HepG2 (cell line): Measurements from ENCODE around the gene ZNF667. TPM values are rescaled to one million over a fixed set of nuclear protein-coding genes. Genes with fewer than 3 reads are reported as not detected.
A peak's percentile ranks its signal among the peaks of the same experiment; 100 is the strongest.

Experiments used
- ATAC-seq: fragments of 200-7000 bp; cut with Tn5 transposase; 3 replicates; pipeline ENCODE4 v1.9.1; 2020; ENCODE audit warnings: mild to moderate bottlenecking, moderate library complexity
- BruUV-seq: library from RNA; stranded (reverse); fragments of 400-500 nt; replicated peaks from 2 replicates; lab custom pipeline; 2021; lab: Mats Ljungman, UMichigan
- CTCF ChIA-PET: fragments of 300-600 bp; formaldehyde crosslinking; extraction: SDS; loops from one replicate; lab custom pipeline; 2021; ENCODE audit warnings: low total read pairs, inconsistent platforms, low intra/inter-chr PET ratio; lab: Yijun Ruan, JAX
- POLR2A ChIA-PET: fragments of 350-600 bp; sonication (Branson Sonifier 250); formaldehyde crosslinking; loops from one replicate; lab custom pipeline; 2020; ENCODE audit warnings: antibody characterized with exemption, inconsistent platforms; lab: Yijun Ruan, JAX
- DNase-seq: peaks from one replicate; pipeline ENCODE4 v3.0.0-alpha.2; 2015; ENCODE audit warnings: low spot score
- FAIRE-seq: peaks from 3 replicates; lab custom pipeline; 2011; peaks lifted over from hg19 to GRCh38; lab: Jason Lieb, UNC
- H2AFZ ChIP-seq: one replicate; pipeline ENCODE4 v1.6.1; 2011; ENCODE audit warnings: low read length, inconsistent platforms
- H3K27ac ChIP-seq: fragments of 300-600 bp; 3 replicates; pipeline ENCODE4 v1.8.0; 2011; ENCODE audit warnings: mixed run types, mild to moderate bottlenecking, mixed read lengths, low read length, inconsistent platforms; ENCODE audit not compliant: insufficient read depth; ENCODE audit errors: extremely low read length
- H3K27me3 ChIP-seq, 2 experiments: fragments of 200-600 bp in 1 of 2; 2 replicates in 1 of 2; 3 replicates in 1 of 2; pipeline versions ENCODE4 v1.6.0 to v1.8.0; 2011; ENCODE audit warnings: low read length in 2 of 2, mild to moderate bottlenecking in 2 of 2, moderate library complexity in 2 of 2, inconsistent platforms in 1 of 2; ENCODE audit not compliant: insufficient read depth in 2 of 2, control insufficient read depth in 1 of 2
- H3K36me3 ChIP-seq, 2 experiments: fragments of 200-600 bp in 1 of 2; replicated peaks in 1 of 2; 2 replicates in 1 of 2; 3 replicates in 1 of 2; pipeline versions ENCODE4 v1.5.1 to v1.8.0; 2011; ENCODE audit warnings: low read length in 2 of 2, inconsistent platforms in 1 of 2; ENCODE audit not compliant: insufficient read depth in 2 of 2, control insufficient read depth in 1 of 2
- H3K4me1 ChIP-seq: 2 replicates; pipeline ENCODE4 v1.5.1; 2012; ENCODE audit warnings: low read length, inconsistent platforms; ENCODE audit not compliant: insufficient read depth
- H3K4me2 ChIP-seq: 2 replicates; pipeline ENCODE4 v1.6.0; 2011; ENCODE audit warnings: low read depth, low read length, inconsistent platforms
- H3K4me3 ChIP-seq, 3 experiments: fragments of 200-600 bp in 1 of 3; sonication (generic), shearing (Covaris generic) in 1 of 3; replicated peaks in 1 of 3; 2 replicates each; pipeline ENCODE4 v1.5.1; 2011 to 2016; ENCODE audit warnings: low read length in 3 of 3, inconsistent platforms in 2 of 3, low read depth in 2 of 3, mild to moderate bottlenecking in 2 of 3, control low read depth in 1 of 3, mixed read lengths in 1 of 3; ENCODE audit not compliant: insufficient read depth in 1 of 3
- H3K79me2 ChIP-seq: one replicate; pipeline ENCODE4 v1.6.1; 2011; ENCODE audit warnings: low read length, inconsistent platforms; ENCODE audit not compliant: insufficient read depth
- H3K9ac ChIP-seq: 2 replicates; pipeline ENCODE4 v1.6.0; 2011; ENCODE audit warnings: mild to moderate bottlenecking, low read depth, low read length, inconsistent platforms; ENCODE audit not compliant: insufficient read depth
- H3K9me3 ChIP-seq: 2 replicates; pipeline ENCODE4 v1.5.1; 2012; ENCODE audit warnings: mild to moderate bottlenecking, low read length
- H4K20me1 ChIP-seq: 2 replicates; pipeline ENCODE4 v1.6.0; 2011; ENCODE audit warnings: inconsistent platforms, mild to moderate bottlenecking, low read length, moderate library complexity; ENCODE audit not compliant: insufficient read depth
- AKAP8 ChIP-seq: sonication (generic); formaldehyde crosslinking; IDR thresholded peaks from 2 replicates; pipeline ENCODE4 v1.5.1; 2020; ENCODE audit warnings: mild to moderate bottlenecking, missing genetic modification reagents
- CREB1 ChIP-seq, 2 experiments: fragments of 450-650 bp in 1 of 2; IDR thresholded peaks; 2 replicates each; pipeline ENCODE4 v1.6.1; 2016 to 2017; ENCODE audit warnings: control low read depth in 1 of 2, mild to moderate bottlenecking in 1 of 2, missing compliant biosample characterization in 1 of 2, missing genetic modification characterization in 1 of 2
- EEA1 ChIP-seq: sonication (generic); formaldehyde crosslinking; IDR thresholded peaks from 2 replicates; pipeline ENCODE4 v1.5.1; 2020; ENCODE audit warnings: mild to moderate bottlenecking, missing genetic modification reagents, borderline replicate concordance
- KLF16 ChIP-seq, 2 experiments: sonication (generic) in 1 of 2; formaldehyde crosslinking in 1 of 2; IDR thresholded peaks; 2 replicates each; pipeline versions ENCODE4 v1.6.1 to v1.8.0; 2016 to 2023; ENCODE audit warnings: missing genetic modification reagents in 2 of 2, missing compliant biosample characterization in 1 of 2
- MAFG ChIP-seq: sonication (generic); formaldehyde crosslinking; IDR thresholded peaks from 2 replicates; pipeline ENCODE4 v1.5.1; 2020; ENCODE audit warnings: mild to moderate bottlenecking, missing genetic modification reagents
- ZNF253 ChIP-seq: sonication (generic); formaldehyde crosslinking; IDR thresholded peaks from 2 replicates; pipeline ENCODE4 v1.8.0; 2022; ENCODE audit warnings: mild to moderate bottlenecking, missing genetic modification reagents, borderline replicate concordance
- WGBS: methylation state at CpG from one replicate; pipeline ENCODE4 v1.1.6; 2017; ENCODE audit warnings: low lambda C conversion rate; 5-methylcytosine and 5-hydroxymethylcytosine counted together
- in situ Hi-C: cut with HindIII; loops from 2 replicates; pipeline ENCODE4 v1.10.0; 2017; ENCODE audit warnings: low pct_unique_long_range_greater_than_20kb; ENCODE audit not compliant: extremely low pct_ligation_motif_present
- intact Hi-C: fragments of 100-400 bp; cut with micrococcal nuclease; formaldehyde crosslinking; loops from one replicate; pipeline ENCODE4 v1.10.0; 2022; ENCODE audit not compliant: unreplicated experiment
- polyA plus RNA-seq, 8 experiments: library from polyadenylated mRNA; depleted of rRNA in 3 of 8; stranded (reverse) in 7 of 8; unstranded in 1 of 8; fragments of >200 nt; fragmentation: Illumina TruSeq in 4 of 8; extraction: Trizol in 4 of 8; gene quantifications; 2 replicates each; pipeline versions ENCODE4 v1.2.1 to v1.2.3, GENCODE V29; 2011 to 2016; ENCODE audit warnings: low read depth in 4 of 8, missing spikeins in 1 of 8, mixed read lengths in 1 of 8; ENCODE audit not compliant: insufficient read depth in 1 of 8
- total RNA-seq, 5 experiments: library from RNA; depleted of rRNA; stranded (reverse); fragments of >200 nt; fragmentation: Illumina TruSeq; extraction: Trizol; gene quantifications; 2 replicates each; pipeline ENCODE4 v1.2.3, GENCODE V29; 2016; ENCODE audit warnings: low read depth in 1 of 5

ZNF667 gene
- total and polyA plus RNA-seq, 2 of the 13 experiments (the other 11 are each of a cell fraction or from before 2014, with no cell fraction given) = not detected

GRCh38 chr19:56404705-56405056, 72.5 kb downstream of the ZNF667 start:
- H3K9ac ChIP-seq = peak overlapping the region; percentile 86
- DNase-seq = no peak
- peaks cover 16% of the 10 kb centered on the region for H3K4me1 ChIP-seq
- H3K9me3 ChIP-seq = peaks cover 63% of the 10 kb centered on the region
- H2AFZ ChIP-seq = peak overlapping the region; percentile 61
- FAIRE-seq = peak; percentile 4
- ChIA-PET POLR2A (no interaction called here), CTCF (interaction anchor here (1.4 kb wide), 1 partner anchor 94 kb away, joined by 3 read pairs; no protein-coding TSS in a partner anchor)
- peak; percentile 25; the same call in 1 of the 2 replicates for TF ChIP-seq EEA1
- TF ChIP-seq KLF16 (CRISPR knock-in tag; IDR thresholded peaks at IDR 0.05) = peak in 1 of 2 experiments; percentile 52; a peak in 1 of 4 replicates
- peak; percentile 40; the same call in 1 of the 2 replicates for TF ChIP-seq CREB1 (IDR thresholded peaks at IDR 0.05)
- no peak for TF ChIP-seq CREB1 (CRISPR knock-in tag; IDR thresholded peaks at IDR 0.05)
- TF ChIP-seq AKAP8 = 0 out of 2 replicates have a peak, but pooled peaks have one; percentile 2
- 0 out of 2 replicates have a peak, but pooled peaks have one; percentile 0 for TF ChIP-seq ZNF253 (CRISPR knock-in tag)
- TF ChIP-seq MAFG (CRISPR knock-in tag) = no peak
- H3K4me3 ChIP-seq = peak overlapping the region; percentile 65 to 84 (median 79)
- 79% methylated on average over 9 of the region's 9 CpGs for WGBS
- TSS peak; percentile 60 for BruUV-seq
- H3K36me3 ChIP-seq = peaks cover 4 to 18% of the 10 kb centered on the region in 2 experiments; a peak in 3 of 5 replicates
- no peaks in the 10 kb centered on the region for H4K20me1 ChIP-seq
- in situ Hi-C loops (no loop called here), intact Hi-C loops (no loop called here)
- peak overlapping the region; percentile 95 for H3K4me2 ChIP-seq
- no peaks in the 10 kb centered on the region for H3K79me2 ChIP-seq
- peak; percentile 37 for ATAC-seq
- peak overlapping the region; percentile 70 for H3K27ac ChIP-seq
- H3K27me3 ChIP-seq = no peaks in the 10 kb centered on the region; a peak in 1 of 5 replicates
